GM19328 (cell line): ENCODE results near the gene USP17L22.
"Not testable (repeated sequence)": the region's sequence is repeated elsewhere in the genome, so short reads cannot be mapped to it uniquely, and the experiment has no call there.

Source experiments
- ATAC-seq: cut with Tn5 transposase; IDR thresholded peaks from one replicate; pipeline ENCODE4 v1.9.1; 2021; ENCODE audit warnings: mild to moderate bottlenecking, moderate library complexity; ENCODE audit not compliant: unreplicated experiment

The USP17L22 gene, protein sequence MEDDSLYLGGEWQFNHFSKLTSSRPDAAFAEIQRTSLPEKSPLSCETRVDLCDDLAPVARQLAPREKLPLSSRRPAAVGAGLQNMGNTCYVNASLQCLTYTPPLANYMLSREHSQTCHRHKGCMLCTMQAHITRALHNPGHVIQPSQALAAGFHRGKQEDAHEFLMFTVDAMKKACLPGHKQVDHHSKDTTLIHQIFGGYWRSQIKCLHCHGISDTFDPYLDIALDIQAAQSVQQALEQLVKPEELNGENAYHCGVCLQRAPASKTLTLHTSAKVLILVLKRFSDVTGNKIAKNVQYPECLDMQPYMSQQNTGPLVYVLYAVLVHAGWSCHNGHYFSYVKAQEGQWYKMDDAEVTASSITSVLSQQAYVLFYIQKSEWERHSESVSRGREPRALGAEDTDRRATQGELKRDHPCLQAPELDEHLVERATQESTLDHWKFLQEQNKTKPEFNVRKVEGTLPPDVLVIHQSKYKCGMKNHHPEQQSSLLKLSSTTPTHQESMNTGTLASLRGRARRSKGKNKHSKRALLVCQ

GRCh38 chr4:9267319-9267718 lies at the start of gene USP17L22:
TSS of gene USP17L22 (plus strand) at chr4:9267619. CDS start at chr4:9267619, 0 bp downstream.
- not testable (repeated sequence) for ATAC-seq

- ATAC-seq = not testable (repeated sequence)
Observed at GRCh38 chr4:9219852-9220251, 47.6 kb upstream of the USP17L22 start, which contains the start of gene USP17L12. TSS of gene USP17L12 (plus strand) at chr4:9220152. CDS start at chr4:9220152, 0 bp downstream.

DNA sequence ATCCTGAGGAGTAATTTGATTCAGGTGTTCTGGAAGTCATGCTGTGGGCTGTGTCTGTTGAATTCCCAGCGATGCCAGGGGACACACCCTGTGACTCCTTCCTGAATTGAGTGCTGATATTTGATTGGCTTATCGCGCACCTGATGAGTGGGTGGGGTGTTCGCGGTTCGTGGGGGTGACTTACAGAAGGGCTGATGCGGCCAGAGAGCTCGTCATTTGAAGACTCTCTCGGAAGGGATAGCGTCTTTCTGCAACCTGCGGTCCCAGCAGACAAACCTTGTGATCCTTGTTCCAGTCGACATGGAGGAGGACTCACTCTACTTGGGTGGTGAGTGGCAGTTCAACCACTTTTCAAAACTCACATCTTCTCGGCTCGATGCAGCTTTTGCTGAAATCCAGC lies 42.8 kb upstream of the USP17L22 start, which contains the start of gene USP17L13:
Gene USP17L13, plus strand, starts transcription at position 301 of the 400 bp plus-strand sequence. Its CDS starts 0 bp downstream, at position 301.
- not testable (repeated sequence) for ATAC-seq

DNA sequence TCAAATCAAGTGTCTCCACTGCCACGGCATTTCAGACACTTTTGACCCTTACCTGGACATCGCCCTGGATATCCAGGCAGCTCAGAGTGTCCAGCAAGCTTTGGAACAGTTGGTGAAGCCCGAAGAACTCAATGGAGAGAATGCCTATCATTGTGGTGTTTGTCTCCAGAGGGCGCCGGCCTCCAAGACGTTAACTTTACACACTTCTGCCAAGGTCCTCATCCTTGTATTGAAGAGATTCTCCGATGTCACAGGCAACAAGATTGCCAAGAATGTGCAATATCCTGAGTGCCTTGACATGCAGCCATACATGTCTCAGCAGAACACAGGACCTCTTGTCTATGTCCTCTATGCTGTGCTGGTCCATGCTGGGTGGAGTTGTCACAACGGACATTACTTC lies 37.2 kb upstream of the USP17L22 start:
- not testable (repeated sequence) for ATAC-seq

GRCh38 chr4:9234085-9234484 lies 33.3 kb upstream of the USP17L22 start, which contains the start of gene USP17L15:
TSS of gene USP17L15 (plus strand) at chr4:9234385. CDS start at chr4:9234385, 0 bp downstream.
- ATAC-seq = not testable (repeated sequence)

- not testable (repeated sequence) for ATAC-seq
Observed at GRCh38 chr4:9238461-9238860, 29.0 kb upstream of the USP17L22 start.

DNA sequence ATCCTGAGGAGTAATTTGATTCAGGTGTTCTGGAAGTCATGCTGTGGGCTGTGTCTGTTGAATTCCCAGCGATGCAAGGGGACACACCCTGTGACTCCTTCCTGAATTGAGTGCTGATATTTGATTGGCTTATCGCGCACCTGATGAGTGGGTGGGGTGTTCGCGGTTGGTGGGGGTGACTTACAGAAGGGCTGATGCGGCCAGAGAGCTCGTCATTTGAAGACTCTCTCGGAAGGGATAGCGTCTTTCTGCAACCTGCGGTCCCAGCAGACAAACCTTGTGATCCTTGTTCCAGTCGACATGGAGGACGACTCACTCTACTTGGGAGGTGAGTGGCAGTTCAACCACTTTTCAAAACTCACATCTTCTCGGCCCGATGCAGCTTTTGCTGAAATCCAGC lies 23.8 kb upstream of the USP17L22 start, which contains the start of gene USP17L17:
Gene USP17L17, plus strand, starts transcription at position 301 of the 400 bp plus-strand sequence. Its CDS starts 0 bp downstream, at position 301.
- ATAC-seq = not testable (repeated sequence)

- not testable (repeated sequence) for ATAC-seq
Observed at GRCh38 chr4:9247953-9248680, 19.3 kb upstream of the USP17L22 start, which contains the start of gene USP17L18. TSS of gene USP17L18 (plus strand) at chr4:9248630. CDS start at chr4:9248630, 0 bp downstream.

- not testable (repeated sequence) for ATAC-seq
Observed at GRCh38 chr4:9253078-9253477, 14.3 kb upstream of the USP17L22 start, which contains the start of gene USP17L19. TSS of gene USP17L19 (plus strand) at chr4:9253378. CDS start at chr4:9253378, 0 bp downstream.

- not testable (repeated sequence) for ATAC-seq
Observed at GRCh38 chr4:9257824-9258223, 9.6 kb upstream of the USP17L22 start, which contains the start of gene USP17L20. TSS of gene USP17L20 (plus strand) at chr4:9258124. CDS start at chr4:9258124, 0 bp downstream.

GRCh38 chr4:9262572-9262971 lies 4.8 kb upstream of the USP17L22 start, which contains the start of gene USP17L21:
TSS of gene USP17L21 (plus strand) at chr4:9262872. CDS start at chr4:9262872, 0 bp downstream.
- ATAC-seq = not testable (repeated sequence)

- ATAC-seq = not testable (repeated sequence)
Observed at GRCh38 chr4:9271719-9272118, 4.3 kb downstream of the USP17L22 start.
